HFFc6 (cell line): ENCODE results near the gene RNF168. TPM values are rescaled to one million over a fixed set of nuclear protein-coding genes. Genes with fewer than 3 reads are reported as not detected.
"Not testable (repeated sequence)": the region's sequence is repeated elsewhere in the genome, so short reads cannot be mapped to it uniquely, and the experiment has no call there.

Experiments
- DNase-seq: peaks from one replicate; pipeline ENCODE4 v3.0.0-alpha.2; 2018
- H3K27ac Mint-ChIP-seq: 2 replicates; pipeline ENCODE4 v1.8.0; 2020; ENCODE audit warnings: mild to moderate bottlenecking, mixed read lengths
- H3K27me3 Mint-ChIP-seq: 2 replicates; pipeline ENCODE4 v1.8.0; 2021; ENCODE audit warnings: mild to moderate bottlenecking, moderate library complexity, mixed read lengths; ENCODE audit not compliant: insufficient read depth
- H3K36me3 Mint-ChIP-seq: 2 replicates; pipeline ENCODE4 v1.8.0; 2021; ENCODE audit warnings: low read depth, mixed read lengths
- H3K4me1 Mint-ChIP-seq: 2 replicates; pipeline ENCODE4 v1.8.0; 2020; ENCODE audit warnings: low read depth, mixed read lengths
- H3K4me3 Mint-ChIP-seq: 2 replicates; pipeline ENCODE4 v1.8.0; 2020; ENCODE audit warnings: mild to moderate bottlenecking, moderate library complexity, mixed read lengths
- H3K9me3 Mint-ChIP-seq: 2 replicates; pipeline ENCODE4 v1.8.0; 2020; ENCODE audit warnings: mild to moderate bottlenecking, mixed read lengths
- CTCF ChIP-seq: fragments of 200-600 bp; sonication (generic); IDR thresholded peaks from 2 replicates; pipeline ENCODE4 v1.5.0; 2021; ENCODE audit warnings: antibody characterized with exemption, mild to moderate bottlenecking
- total RNA-seq, 6 experiments: library from RNA; stranded (reverse); fragmentation: NEBNext Ultra II Directional; extraction: Animal tissue kit (Norgen Biotek cat#: 25700); gene quantifications; 2 replicates in 1 of 6; 3 replicates in 5 of 6; pipeline ENCODE4 v1.2.3, GENCODE V29; 2021

Gene RNF168
- total RNA-seq, 6 experiments from 2014 or later, result 11.6 to 16.5 (median 15.5) TPM

- Mint-ChIP-seq H3K27ac (peak overlapping the region; percentile 71), H3K4me1 (peaks cover 14% of the 10 kb centered on the region), H3K4me3 (no peak overlapping the region), H3K36me3 (peaks cover 16% of the 10 kb centered on the region), H3K9me3 (no peaks in the 10 kb centered on the region), H3K27me3 (no peaks in the 10 kb centered on the region; the same call in 1 of the 2 replicates)
- no peak for TF ChIP-seq CTCF
- DNase-seq, result peak; percentile 72
Measured at GRCh38 chr3:196471551-196471950, 32.0 kb downstream of the RNF168 start.

- DNase-seq, H3K27me3 Mint-ChIP-seq, H3K27ac Mint-ChIP-seq, H3K4me3 Mint-ChIP-seq, H3K9me3 Mint-ChIP-seq: not testable (repeated sequence)
- H3K4me1 Mint-ChIP-seq, result peaks cover 14% of the 10 kb centered on the region
- H3K36me3 Mint-ChIP-seq, result peaks cover 16% of the 10 kb centered on the region
Measured at GRCh38 chr3:196470182-196470581, 33.4 kb downstream of the RNF168 start.

GRCh38 chr3:196463804-196464203 is 39.8 kb downstream of the RNF168 start:
- TF ChIP-seq CTCF, result no peak
- Mint-ChIP-seq H3K4me1 (no peaks in the 10 kb centered on the region), H3K27ac (no peak overlapping the region), H3K27me3 (no peaks in the 10 kb centered on the region; the same call in 1 of the 2 replicates), H3K9me3 (no peaks in the 10 kb centered on the region), H3K36me3 (peaks cover 9% of the 10 kb centered on the region; the same call in 1 of the 2 replicates), H3K4me3 (no peak overlapping the region)
- DNase-seq, result no peak

- Mint-ChIP-seq H3K27ac (no peak overlapping the region), H3K4me3 (no peak overlapping the region), H3K4me1 (no peaks in the 10 kb centered on the region), H3K27me3 (no peaks in the 10 kb centered on the region; the same call in 1 of the 2 replicates), H3K36me3 (peaks cover 9% of the 10 kb centered on the region; the same call in 1 of the 2 replicates), H3K9me3 (no peaks in the 10 kb centered on the region)
- no peak for TF ChIP-seq CTCF
- DNase-seq, result no peak
Measured at GRCh38 chr3:196463478-196463756, 40.2 kb downstream of the RNF168 start.

GRCh38 chr3:196462680-196463477 is 40.7 kb downstream of the RNF168 start:
- not testable (repeated sequence) for H3K4me1 Mint-ChIP-seq, DNase-seq, H3K36me3 Mint-ChIP-seq, H3K9me3 Mint-ChIP-seq, H3K4me3 Mint-ChIP-seq, H3K27me3 Mint-ChIP-seq, H3K27ac Mint-ChIP-seq

GRCh38 chr3:196458063-196458462 is 45.5 kb downstream of the RNF168 start:
- no peak overlapping the region for H3K27ac Mint-ChIP-seq
- TF ChIP-seq CTCF, result no peak
- DNase-seq, result no peak
- H3K36me3 Mint-ChIP-seq, result no peaks in the 10 kb centered on the region
- no peaks in the 10 kb centered on the region; the same call in 1 of the 2 replicates for H3K27me3 Mint-ChIP-seq
- H3K4me1 Mint-ChIP-seq, result peaks cover 5% of the 10 kb centered on the region; the same call in 1 of the 2 replicates
- no peaks in the 10 kb centered on the region for H3K9me3 Mint-ChIP-seq
- no peak overlapping the region for H3K4me3 Mint-ChIP-seq
